SIG-M5 treated with dmso at 0.1 percent for 504 hours (cell line): ENCODE measurements around the gene TBC1D7.

Source experiments
- DNase-seq: peaks from one replicate; lab custom pipeline; 2025; ENCODE audit not compliant: unreplicated experiment; lab: John Stamatoyannopoulos, UW

The TBC1D7 gene

DNA sequence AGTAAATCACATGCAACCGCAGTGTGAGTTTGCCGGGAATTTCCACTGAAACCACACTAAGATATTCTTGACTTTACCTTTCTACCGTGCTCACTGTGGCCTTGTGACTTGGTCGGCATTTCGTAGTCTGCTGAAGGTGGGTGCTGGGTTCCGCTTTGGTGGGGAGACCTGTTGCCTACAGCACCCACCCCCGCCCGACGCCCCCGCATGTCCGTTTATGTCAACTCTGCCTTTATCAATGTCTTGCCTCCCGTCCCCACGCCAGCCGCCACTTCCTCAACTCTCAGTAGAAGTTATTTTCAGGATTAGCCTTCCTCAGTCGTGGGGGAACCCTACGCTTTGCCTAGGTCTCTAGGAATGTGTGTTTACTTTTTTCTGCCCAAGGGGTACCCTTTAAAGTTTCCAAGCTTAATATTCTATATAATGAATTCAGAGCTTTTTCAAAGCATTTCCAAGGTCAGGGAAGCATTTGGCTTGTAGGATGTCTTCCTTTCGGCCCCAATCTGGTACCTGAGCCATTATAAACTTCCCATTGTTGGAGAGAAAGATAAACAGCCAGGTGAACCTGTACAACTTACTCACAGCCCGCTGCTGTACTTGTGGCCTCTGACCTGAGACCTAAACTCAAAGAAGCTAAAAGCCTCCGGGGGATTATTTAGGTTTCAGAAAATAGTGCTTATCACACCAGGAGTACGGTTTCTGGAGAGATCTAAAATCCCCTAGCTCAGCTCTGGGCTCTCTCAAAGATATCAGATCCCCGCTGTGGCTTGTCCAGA is 54.2 kb downstream of the TBC1D7 start:
- DNase-seq = peak; percentile 40

DNA sequence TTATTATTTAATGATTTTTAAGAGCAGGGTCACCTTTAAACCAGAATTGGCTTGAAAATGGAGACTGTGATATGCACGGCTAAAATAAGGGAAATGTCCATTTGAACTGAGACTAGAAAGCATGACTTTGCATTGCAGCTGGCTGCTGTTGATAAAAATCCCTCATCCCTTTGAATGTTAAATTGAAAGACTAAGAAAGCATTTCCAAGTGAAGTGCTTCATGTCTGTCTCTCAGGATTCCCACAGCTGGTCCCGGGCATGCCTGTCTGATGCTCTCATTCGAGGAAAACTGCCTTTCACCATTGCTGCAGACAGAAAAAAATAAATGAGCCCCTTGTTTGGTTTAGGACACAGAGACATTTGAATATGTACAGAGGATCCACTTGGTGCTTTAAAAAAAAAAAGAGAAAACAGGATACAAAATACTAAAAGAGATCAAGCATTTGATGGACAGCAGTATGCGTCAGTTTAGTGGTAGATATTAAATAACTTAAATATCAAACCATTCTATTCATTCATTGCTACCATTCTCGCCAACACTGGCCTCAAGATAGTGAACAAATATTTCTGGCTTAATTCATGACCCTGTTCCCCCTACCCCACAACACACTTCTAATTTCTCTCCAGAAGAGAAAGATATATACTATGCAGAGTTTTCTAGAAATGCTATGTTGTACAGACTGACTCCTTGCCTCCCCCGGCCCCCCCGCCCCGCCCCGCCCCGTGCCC is 55.0 kb downstream of the TBC1D7 start:
- DNase-seq = no peak

DNA sequence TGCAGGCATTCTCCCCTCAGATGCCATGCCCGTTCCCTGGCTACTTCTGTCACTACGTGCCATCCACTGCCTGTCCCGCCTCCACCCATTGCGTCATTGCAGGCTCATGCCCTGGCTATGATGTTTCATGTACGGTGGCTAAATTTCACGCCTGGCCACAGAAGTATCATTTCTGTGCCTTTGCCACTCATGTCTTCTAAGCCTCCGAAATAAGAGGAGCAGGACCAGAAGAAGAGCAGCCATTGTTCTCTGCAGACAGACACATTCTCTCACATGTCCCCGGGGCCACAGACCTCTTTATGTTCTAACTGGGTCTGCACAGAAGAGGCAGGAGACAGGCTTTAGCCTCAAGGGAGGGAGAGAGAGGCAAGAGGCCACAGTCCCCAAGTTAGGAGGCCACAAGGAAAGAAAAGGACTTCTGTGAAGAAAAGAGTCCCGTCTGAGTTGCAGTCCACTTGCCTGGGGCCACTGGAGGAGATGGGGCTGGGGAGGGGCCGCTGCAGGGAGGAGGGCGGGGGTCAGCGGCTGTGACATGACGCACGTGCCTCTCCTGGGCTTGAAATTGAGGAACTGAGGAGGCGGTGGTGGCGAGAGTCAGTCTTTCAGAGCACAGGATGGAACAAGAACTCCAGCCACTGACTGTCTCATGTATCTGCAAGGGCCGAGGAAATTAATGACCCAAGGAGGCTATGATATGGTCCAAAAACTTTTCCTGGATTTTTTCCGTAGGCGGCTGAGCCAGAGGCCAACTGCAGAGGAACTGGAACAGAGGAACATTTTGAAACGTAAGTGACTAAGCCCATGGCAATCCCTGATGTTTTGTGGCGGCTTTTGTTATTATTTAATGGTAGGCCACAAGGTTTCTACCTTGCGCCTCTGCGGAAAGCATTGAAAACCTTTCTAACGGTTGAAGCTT is 55.9 kb downstream of the TBC1D7 start:
- DNase-seq = peak; percentile 66

DNA sequence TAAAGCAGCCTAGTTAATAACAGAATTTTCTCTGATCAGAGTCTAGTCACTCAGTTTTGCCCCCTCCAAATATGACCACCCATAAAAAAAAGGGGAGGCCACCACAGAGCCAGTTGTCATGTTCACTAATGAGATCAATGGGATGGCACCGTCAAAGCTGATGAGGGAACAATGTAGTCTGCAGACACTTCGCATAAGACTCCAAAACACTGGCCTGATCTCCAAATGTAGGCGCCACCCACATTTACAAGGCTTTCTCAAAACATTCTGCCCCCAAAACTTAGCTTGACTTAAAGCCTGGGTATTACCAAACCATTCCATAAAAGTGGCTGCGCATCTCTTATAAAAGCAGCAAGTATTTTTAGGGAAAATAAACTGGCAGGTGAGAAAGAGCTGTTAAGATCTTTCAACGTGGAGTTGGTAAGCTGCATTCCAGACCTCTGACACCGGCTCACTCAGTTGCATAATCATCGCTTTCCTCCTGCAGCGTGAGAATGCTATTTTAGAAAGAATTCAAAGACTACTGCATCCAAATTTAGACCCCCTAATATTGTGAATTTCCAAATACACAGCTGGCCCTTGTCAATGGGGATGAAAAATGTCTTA is 59.3 kb downstream of the TBC1D7 start:
- DNase-seq = peak; percentile 71

DNA sequence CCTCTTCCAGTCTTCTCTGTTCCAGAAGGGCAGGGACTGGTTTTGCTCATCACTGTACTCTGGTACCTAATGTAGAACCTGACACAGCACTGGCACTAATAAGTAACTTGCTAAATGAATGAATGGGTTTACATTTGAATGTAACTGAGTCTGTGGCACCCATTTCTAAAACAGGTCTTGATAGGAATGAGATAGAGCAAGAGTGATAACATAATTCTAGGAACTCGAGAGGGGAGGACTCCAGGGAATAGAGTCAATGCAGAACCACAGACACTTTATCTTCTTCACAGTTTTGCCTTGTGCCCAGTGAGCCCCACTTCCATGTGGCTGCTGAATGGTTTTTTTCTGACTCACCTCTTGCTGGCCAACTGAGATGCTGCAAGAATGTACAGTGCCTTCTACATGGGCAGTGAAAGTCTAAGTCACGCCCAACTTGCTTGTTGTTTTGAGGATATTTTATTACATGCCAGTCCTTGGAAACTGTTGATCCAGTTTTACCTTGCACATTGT is 61.1 kb downstream of the TBC1D7 start:
- no peak for DNase-seq

DNA sequence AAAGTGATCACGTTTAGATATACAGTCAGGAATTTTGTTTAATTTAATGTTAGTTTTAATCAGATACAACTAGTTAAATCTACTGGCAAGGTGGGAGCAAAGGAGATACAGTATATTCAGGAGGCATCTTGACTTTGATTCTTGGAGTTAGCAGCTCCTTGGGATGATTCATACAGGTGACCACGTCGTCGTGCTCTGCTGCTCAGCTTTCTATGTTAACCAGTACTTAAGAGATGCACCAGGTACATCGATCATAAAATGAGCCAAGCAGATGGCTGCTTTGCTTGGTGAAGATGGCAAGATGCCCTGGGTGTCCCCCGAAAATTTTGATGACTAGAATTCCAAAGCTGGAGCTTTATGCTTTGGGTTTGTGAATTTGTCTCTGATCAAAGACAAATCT is 64.7 kb downstream of the TBC1D7 start:
- no peak for DNase-seq

DNA sequence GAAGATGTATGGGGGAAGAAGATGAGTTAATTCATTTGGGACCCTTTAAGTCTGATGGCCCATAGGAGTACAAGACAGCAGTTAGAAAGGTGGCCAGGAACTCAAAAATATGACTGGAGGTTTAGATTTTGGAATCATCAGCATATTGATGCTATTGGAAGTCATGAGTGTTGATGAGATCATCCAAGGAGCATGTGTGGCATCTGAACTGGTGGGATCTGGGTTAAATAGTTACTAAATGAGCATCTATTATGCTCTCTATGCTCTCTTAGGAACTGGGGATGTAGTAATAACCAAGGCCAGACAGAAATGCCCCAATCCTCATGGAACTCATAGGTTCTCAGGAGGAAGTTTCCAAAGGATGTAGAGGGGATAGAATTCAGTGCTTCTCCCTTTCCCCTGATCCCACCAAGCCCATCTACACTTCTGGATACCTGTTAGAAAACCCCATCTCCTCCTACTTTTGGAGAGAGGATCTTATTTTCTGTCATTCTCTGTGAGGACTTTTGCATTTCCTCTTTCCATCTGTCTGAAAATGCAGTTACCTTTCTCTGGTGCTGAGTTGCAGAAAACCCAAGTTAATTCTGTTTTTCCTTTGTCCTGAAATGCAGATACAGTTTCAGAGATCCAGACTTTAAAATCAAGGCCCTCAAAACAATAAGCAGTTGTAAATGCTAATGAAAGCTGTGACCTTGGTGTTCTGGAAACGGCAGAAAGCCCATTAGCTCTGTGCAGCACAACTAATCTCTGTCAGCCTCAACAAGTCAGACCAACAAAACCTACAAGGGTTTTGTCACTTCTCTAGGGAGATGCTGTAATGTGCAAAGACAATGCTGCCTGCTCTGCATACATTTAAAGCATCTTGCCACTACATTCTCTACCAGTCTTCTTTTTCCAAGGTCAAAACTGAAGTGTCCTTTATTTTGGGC is 65.8 kb downstream of the TBC1D7 start:
- no peak for DNase-seq

DNA sequence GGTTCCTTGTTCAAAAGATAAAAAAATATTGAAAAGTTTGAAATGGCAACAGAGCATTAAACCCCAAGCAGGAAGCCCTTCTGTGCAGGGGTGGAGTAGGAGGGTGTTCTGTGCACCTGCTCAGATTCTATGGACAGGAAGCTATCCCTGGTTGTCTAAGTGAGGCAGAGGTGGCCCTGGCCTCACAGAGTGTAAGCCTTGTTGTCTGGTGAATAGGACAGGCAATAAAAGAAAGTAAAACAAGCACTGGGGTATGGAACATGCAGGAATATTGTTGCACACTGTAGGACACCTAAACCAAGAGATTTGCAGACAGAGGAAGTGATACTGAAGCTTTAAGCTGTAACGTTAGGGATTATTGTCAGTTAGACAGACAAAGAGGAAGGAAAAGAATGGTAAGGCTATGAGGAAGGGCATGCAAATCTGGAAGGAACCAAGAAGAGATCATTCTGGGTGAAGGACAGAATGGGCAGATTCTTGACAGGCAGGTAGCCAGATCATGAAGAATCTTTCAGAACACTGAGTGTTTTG is 66.8 kb downstream of the TBC1D7 start:
- peak; percentile 87 for DNase-seq

DNA sequence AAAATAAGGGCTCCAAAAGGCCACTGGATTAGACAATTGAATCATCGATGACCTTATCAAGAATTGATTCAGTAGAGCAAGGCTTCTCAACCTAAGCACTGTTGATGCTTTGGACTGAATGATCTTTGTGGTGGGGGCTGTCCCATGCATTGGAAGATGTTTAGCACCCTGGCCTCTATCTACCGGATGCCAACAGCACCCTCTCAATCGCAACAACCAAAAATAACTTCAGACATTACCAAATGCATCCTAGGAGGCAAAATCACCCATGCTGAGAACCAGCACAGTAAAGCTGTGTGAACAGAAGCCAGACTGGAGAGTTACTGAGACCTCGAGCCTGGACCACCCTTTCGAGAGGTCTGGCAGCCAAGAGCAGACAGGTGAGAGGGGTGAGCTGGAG is 67.5 kb downstream of the TBC1D7 start:
- no peak for DNase-seq

DNA sequence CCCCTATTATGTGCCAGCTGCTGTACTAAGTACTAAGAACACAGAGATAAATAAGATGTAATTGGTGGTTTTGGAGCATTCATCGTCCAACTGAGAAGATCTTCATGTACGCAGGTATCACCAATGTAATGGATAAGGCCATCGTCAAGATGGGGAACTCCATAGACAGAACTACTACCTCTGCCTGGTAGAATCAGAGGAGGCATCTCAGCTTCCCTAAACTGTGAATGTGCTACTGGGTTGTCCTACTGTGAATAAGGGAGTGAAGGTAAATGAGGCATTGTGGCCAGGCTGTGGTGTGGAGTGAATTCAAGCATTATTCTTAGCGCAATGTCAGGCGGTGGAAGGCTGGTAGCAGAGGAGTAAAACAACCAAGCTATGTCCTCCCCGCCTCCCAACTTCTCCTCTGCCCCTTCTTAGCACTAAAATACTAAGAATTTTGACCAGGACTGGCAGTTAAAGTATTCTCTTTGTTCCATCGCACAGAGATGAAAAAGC is 68.2 kb downstream of the TBC1D7 start:
- DNase-seq = no peak

DNA sequence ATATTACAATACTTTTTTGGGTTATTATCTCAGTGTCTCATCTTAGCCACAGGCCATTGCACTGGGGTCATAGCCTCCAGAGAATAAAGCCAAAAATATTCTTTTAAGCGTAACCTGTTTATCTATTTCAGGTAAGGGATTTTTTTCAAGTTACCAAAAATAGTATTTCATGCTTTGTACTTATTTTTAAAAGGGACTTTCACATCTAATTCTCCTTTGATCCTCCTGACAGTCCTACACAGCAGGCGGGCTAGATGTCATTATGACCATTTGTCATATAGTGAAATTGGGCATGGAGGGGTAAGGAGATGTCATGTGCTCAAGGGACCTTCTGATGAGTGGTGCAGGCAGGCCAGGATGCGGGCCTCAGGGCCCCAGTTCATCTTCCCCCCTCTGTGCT is 68.9 kb downstream of the TBC1D7 start:
- no peak for DNase-seq

DNA sequence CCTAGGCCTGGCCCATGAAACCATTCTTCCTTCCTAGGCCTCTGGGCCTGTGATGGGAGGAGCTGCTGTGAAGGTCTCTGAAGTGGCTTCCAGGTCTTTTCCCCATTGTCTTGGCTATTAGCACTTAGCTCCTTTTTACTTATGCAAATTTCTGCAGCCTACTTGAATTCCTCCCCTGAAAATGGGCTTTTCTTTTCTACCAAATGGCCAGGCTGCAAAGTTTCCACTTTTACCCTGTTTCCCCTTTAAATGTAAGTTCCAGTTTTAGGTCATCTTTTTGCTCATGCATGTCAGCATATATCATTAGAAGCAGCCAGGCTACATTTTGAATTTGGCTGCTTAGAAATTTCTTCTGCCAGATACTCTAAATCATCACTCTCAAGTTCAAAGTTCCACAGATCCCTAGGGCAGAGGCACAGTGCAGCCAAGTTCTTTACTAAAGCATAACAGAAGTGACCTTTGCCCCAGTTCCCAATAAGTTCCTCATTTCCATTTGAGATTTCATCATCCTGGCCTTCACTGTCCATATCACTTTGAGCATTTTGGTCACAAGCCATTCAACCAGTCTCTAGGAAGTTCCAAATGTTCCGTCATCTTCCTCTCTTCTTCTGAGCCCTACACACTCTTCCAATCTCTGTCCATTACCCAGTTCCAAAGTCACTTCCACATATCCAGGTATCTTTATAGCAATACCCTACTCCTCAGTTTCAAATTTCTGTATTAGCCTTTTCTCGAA is 71.9 kb downstream of the TBC1D7 start:
- DNase-seq = no peak
